HL-60 (cell line): Measurements from ENCODE around the gene NR2F1-AS1.

Experiments used
- DNase-seq, 2 experiments: peaks; one replicate each; pipeline ENCODE4 v3.0.0-alpha.2; 2010 to 2020; ENCODE audit warnings: low read depth in 1 of 2, low spot score in 1 of 2
- H3K27ac ChIP-seq: fragments of 250-450 bp; sonication (Bioruptor Pico); replicated peaks from 2 replicates; pipeline ENCODE4 v1.5.1; 2020; ENCODE audit warnings: mild to moderate bottlenecking, moderate library complexity
- H3K27me3 ChIP-seq: fragments of 250-450 bp; sonication (Bioruptor Pico); 2 replicates; pipeline ENCODE4 v1.5.1; 2021; ENCODE audit warnings: mild to moderate bottlenecking, moderate library complexity; ENCODE audit not compliant: insufficient read depth, poor library complexity, severe bottlenecking
- H3K4me3 ChIP-seq: replicated peaks from 2 replicates; pipeline ENCODE4 v1.5.1; 2011; ENCODE audit warnings: mild to moderate bottlenecking, control low read depth, low read length; ENCODE audit not compliant: insufficient read depth
- GABPA ChIP-seq: IDR thresholded peaks from 2 replicates; pipeline ENCODE4 v1.6.1; 2012; ENCODE audit warnings: low read depth
- POLR2AphosphoS5 ChIP-seq: IDR thresholded peaks from 2 replicates; pipeline ENCODE4 v1.6.1; 2012; ENCODE audit warnings: low read depth
- SPI1 ChIP-seq: IDR thresholded peaks from 2 replicates; pipeline ENCODE4 v1.6.1; 2012; ENCODE audit warnings: low read depth, mild to moderate bottlenecking, borderline replicate concordance
- TF ChIP-seq, protein P1 (sequence below): IDR thresholded peaks from 2 replicates; pipeline ENCODE4 v1.6.1; 2012; ENCODE audit warnings: low read depth; ENCODE audit not compliant: insufficient replicate concordance
- TF ChIP-seq, protein P2 (sequence below): IDR thresholded peaks from one replicate; pipeline ENCODE4 v1.5.1; 2011; ENCODE audit warnings: low read length, control low read depth, inconsistent platforms; ENCODE audit not compliant: insufficient read depth

NR2F1-AS1 gene

DNA sequence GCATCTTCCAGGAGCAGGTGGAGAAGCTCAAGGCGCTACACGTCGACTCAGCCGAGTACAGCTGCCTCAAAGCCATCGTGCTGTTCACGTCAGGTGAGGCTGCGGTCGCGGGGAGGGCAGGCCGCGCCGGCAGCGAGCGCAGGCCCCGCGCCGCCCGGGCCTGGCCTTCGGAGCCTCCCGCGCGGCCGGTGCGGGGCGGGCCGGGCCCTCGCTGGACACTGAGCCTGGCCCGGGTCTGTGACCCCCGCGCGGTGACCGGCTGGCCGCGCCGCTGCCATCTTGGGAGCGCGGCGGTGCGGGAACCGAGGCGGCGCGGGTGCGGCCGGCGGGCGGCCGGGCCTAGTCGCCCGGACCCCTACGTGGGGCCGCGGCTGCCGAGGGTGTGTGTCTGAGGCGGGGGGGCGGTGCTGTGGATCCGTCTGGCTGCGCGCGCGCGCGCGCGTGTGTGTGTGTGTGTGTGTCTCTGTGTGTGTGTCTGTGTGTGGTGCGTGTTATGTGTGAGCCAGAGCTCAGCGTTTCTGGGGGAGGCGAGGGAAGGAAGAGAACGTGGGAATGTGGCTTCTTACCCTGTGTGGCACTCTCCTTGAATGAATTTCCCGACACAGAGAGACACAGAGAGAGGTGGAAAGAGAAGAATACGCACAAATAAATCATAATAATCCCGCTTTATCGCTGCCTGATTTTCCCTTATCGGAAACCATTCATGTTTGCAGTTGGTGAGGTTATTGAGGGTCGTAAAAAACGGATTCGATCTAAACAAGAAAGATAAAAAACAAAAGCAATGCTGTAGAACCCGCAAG, 7.5 kb upstream of the NR2F1-AS1 start:
- TF ChIP-seq, protein P1, sequence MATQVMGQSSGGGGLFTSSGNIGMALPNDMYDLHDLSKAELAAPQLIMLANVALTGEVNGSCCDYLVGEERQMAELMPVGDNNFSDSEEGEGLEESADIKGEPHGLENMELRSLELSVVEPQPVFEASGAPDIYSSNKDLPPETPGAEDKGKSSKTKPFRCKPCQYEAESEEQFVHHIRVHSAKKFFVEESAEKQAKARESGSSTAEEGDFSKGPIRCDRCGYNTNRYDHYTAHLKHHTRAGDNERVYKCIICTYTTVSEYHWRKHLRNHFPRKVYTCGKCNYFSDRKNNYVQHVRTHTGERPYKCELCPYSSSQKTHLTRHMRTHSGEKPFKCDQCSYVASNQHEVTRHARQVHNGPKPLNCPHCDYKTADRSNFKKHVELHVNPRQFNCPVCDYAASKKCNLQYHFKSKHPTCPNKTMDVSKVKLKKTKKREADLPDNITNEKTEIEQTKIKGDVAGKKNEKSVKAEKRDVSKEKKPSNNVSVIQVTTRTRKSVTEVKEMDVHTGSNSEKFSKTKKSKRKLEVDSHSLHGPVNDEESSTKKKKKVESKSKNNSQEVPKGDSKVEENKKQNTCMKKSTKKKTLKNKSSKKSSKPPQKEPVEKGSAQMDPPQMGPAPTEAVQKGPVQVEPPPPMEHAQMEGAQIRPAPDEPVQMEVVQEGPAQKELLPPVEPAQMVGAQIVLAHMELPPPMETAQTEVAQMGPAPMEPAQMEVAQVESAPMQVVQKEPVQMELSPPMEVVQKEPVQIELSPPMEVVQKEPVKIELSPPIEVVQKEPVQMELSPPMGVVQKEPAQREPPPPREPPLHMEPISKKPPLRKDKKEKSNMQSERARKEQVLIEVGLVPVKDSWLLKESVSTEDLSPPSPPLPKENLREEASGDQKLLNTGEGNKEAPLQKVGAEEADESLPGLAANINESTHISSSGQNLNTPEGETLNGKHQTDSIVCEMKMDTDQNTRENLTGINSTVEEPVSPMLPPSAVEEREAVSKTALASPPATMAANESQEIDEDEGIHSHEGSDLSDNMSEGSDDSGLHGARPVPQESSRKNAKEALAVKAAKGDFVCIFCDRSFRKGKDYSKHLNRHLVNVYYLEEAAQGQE, result no peak
- no peak for TF ChIP-seq GABPA
- no peak for DNase-seq
- Histone ChIP-seq H3K4me3 (no peak overlapping the region), H3K27me3 (peaks cover 2% of the 10 kb centered on the region), H3K27ac (no peak overlapping the region)

DNA sequence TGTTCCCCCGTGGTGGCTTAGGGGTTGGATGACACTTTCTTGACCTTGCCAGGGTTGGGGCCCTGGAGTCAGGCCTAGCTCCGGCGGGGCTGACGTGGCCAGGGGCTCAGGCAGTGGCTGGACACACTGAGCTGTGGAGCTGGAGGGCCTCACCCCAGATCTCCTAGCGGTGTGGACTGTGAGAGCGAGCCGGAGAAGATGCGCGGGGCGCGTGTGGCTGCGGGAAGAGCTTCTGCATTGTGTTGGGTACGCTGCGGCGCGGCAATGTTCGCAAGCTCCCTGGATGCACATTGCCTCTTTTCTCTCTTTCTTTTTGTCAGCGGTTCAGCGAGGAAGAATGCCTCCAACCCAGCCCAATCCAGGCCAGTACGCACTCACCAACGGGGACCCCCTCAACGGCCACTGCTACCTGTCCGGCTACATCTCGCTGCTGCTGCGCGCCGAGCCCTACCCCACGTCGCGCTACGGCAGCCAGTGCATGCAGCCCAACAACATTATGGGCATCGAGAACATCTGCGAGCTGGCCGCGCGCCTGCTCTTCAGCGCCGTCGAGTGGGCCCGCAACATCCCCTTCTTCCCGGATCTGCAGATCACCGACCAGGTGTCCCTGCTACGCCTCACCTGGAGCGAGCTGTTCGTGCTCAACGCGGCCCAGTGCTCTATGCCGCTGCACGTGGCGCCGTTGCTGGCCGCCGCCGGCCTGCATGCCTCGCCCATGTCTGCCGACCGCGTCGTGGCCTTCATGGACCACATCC, 6.8 kb upstream of the NR2F1-AS1 start:
- H3K4me3 ChIP-seq, result no peak overlapping the region
- H3K27me3 ChIP-seq, result peaks cover 8% of the 10 kb centered on the region
- TF ChIP-seq SPI1 (no peak), GABPA (no peak), POLR2AphosphoS5 (no peak)
- TF ChIP-seq, protein P1, result no peak
- TF ChIP-seq, protein P2, sequence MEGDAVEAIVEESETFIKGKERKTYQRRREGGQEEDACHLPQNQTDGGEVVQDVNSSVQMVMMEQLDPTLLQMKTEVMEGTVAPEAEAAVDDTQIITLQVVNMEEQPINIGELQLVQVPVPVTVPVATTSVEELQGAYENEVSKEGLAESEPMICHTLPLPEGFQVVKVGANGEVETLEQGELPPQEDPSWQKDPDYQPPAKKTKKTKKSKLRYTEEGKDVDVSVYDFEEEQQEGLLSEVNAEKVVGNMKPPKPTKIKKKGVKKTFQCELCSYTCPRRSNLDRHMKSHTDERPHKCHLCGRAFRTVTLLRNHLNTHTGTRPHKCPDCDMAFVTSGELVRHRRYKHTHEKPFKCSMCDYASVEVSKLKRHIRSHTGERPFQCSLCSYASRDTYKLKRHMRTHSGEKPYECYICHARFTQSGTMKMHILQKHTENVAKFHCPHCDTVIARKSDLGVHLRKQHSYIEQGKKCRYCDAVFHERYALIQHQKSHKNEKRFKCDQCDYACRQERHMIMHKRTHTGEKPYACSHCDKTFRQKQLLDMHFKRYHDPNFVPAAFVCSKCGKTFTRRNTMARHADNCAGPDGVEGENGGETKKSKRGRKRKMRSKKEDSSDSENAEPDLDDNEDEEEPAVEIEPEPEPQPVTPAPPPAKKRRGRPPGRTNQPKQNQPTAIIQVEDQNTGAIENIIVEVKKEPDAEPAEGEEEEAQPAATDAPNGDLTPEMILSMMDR, result no peak
- no peak for DNase-seq
- H3K27ac ChIP-seq, result no peak overlapping the region

DNA sequence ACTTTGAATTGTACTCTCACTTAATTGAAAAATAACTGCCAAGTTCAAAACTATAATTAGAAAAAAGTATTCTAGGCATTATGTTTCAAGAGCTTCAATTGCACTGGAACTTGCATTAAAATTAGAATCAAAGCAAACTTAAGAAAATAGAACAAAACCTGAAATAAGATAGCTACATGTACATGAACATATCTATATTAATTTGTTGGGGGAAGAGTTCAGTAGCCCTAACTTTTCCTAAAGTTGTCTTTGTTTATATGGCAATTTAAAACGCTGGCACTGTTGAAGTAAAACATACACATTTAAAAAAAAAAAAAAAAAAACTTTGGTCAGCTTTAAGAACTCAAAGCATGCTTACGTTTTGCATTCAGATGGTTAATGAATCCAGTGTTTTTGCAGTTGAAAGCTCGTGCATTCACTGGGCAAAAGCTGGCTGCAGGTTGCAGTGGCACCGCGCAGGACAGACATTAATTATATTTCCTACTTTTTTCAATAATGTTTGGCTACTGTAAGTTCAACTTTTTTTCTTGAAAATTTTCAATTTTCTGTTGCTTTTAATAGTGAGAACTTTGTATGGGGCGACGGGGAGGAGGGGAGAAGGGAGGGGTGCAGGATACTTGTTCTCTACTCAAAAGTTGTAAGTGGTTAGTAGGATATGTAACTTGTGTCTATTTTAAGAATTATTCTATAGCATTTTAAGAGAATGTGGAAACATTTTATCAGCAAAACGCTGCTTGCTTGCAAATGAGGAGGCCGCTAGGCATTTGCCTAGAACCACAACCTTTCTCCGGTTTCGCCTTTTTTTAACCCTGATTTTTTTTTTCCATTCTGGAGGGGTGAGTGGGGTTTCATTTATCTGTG, 5.9 kb upstream of the NR2F1-AS1 start:
- Histone ChIP-seq H3K27me3 (peaks cover 9% of the 10 kb centered on the region), H3K27ac (no peak overlapping the region), H3K4me3 (no peak overlapping the region)
- TF ChIP-seq GABPA (no peak), SPI1 (no peak)
- TF ChIP-seq, protein P1, result no peak
- TF ChIP-seq, protein P2, result no peak
- no peak for DNase-seq
